HG02981 (cell line): ENCODE data around the gene MIER3.

Experiments used
- ATAC-seq: cut with Tn5 transposase; IDR thresholded peaks from one replicate; pipeline ENCODE4 v1.9.1; 2021; ENCODE audit warnings: mild to moderate bottlenecking, moderate library complexity; ENCODE audit not compliant: unreplicated experiment

Gene MIER3

DNA sequence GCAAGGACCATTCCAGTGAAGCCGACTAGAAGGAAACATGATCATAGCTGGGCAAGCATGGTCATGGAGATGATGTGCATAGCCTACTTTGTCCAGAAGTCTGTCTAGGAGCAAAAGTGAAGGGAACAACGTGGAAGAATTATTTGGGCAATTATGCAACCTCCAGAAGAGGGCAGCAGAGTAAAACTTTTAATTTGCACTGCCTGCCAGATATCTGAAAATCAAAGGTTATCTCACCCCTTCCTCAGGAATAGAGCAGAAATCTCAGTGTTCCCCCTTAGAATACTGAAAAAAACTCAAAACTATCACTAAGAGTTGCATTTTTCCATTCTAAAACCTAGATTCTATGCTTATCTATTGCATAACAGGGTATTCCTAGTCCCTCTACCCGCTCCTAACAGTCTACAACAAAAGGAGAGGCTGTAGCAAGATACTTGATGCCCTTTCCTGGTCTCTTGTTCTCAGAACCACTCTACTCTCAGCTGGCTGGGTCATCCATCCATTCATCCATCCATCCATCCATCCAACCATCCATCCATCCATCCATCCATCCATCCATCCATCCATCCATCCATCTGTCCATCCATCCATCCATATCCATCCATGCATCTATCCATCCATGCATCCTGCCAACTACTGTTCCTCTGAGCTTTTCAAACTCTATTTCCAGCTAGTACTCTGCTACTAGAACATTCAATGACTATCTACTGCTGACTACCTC is 50.9 kb downstream of the MIER3 start:
- no peak for ATAC-seq

DNA sequence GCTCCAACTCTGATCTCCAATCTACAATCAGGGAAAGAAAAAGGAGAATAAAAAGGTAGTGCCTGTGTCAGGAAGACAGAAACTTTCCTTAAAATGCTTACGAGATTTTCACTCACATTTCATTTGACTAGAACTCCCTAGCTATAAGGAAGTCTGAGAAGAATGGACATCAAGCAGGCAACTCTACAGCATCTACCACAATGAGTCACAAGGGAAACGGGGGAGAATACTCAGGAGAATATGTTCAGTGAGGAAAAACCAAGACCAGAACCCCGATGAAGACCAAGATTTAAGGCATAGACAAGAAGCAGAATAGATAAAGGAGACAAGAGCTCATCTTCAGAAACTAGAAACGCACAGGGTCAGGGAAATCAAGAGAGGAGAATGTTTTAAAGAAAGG is 51.5 kb downstream of the MIER3 start:
- no peak for ATAC-seq

- ATAC-seq, result no peak
These were observed 53.7 kb downstream of the MIER3 start for GRCh38 chr5:56898213-56898612.

GRCh38 chr5:56896763-56897162 is 55.2 kb downstream of the MIER3 start:
- ATAC-seq, result no peak

DNA sequence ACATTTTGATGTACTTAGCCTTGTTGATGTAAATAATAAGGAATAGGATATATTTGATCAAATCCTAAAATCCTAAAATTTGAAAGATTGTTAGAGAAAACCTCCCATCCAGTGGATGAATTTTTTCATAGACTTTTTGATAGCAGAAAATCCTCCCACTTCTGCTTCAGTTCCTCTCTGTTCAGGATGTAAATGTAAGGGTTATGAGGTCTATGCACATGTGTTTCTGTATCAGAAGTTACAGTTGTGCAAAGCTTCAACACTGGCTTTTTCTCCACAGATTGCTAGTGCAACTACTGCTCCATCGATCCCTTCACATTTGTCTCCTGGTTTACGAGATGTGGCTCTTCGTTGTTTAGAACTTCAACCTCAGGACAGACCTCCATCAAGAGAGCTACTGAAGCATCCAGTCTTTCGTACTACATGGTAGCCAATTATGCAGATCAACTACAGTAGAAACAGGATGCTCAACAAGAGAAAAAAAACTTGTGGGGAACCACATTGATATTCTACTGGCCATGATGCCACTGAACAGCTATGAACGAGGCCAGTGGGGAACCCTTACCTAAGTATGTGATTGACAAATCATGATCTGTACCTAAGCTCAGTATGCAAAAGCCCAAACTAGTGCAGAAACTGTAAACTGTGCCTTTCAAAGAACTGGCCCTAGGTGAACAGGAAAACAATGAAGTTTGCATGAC is 58.5 kb downstream of the MIER3 start:
- no peak for ATAC-seq

- ATAC-seq, result no peak
These were observed 70.4 kb downstream of the MIER3 start for GRCh38 chr5:56881571-56881970.

DNA sequence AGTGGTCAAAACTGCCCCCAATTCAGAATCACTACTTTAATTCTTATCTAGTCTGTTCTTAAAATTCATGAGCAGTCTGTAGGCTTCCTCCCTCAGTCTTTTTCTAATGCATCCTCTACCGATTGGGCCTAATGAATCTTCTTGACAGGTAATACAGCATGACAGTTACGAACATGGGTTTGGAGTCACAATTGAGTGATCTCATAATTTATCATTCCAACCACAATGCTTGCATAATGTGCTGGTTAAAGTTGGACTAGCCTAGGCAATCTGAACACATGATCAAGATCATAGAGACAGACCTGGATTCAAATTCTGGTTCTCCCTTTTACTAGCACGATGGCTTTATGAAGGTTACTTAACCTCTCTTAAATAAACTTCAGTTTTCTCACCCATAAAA is 75.6 kb downstream of the MIER3 start:
- ATAC-seq, result no peak

DNA sequence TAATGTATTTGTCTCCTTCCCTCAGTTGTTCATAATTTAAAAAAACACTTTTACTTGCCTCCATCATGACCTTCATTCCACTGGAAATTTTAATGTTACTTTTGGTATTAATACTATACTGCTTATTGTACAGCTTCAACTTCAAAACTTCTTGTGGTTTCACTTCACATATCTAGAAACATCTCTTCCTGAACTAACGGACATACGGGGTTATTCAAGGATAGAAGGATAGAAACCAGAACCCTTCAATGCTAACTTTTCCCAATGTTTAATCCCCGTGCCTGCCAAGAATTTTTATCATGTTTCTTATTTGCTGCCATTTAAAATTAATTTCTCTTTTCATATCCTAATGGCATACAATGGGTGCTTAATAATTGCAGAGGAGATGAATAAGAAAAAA is 78.9 kb downstream of the MIER3 start:
- ATAC-seq, result no peak

- ATAC-seq, result no peak
These were observed 80.1 kb downstream of the MIER3 start for GRCh38 chr5:56871777-56872176.
